HepG2 (cell line): ENCODE data around the gene TPBGL. TPM values are rescaled to one million over a fixed set of nuclear protein-coding genes. Genes with fewer than 3 reads are reported as not detected.

Experiments used
- CHD2 ChIP-seq: IDR thresholded peaks from 2 replicates; pipeline ENCODE4 v1.6.1; 2011; ENCODE audit warnings: low read depth, low read length, improper control_type of control experiment
- GTF3A ChIP-seq: sonication (generic); formaldehyde crosslinking; conservative IDR thresholded peaks from 2 replicates; pipeline ENCODE4 v1.4.0; 2020; ENCODE audit warnings: mild to moderate bottlenecking, missing genetic modification reagents
- HDAC6 ChIP-seq: fragments of 200-600 bp; sonication (generic); IDR thresholded peaks from 2 replicates; pipeline ENCODE4 v1.7.0; 2017; ENCODE audit warnings: mild to moderate bottlenecking, antibody characterized with exemption, low read length, low read depth
- HOXA7 ChIP-seq: sonication (generic); formaldehyde crosslinking; IDR thresholded peaks from 2 replicates; pipeline ENCODE4 v1.8.1; 2022; ENCODE audit warnings: mild to moderate bottlenecking, missing genetic modification reagents, moderate library complexity
- KDM3A ChIP-seq: IDR thresholded peaks from 2 replicates; pipeline ENCODE4 v1.6.1; 2018; ENCODE audit warnings: low read depth, missing compliant biosample characterization
- MIER2 ChIP-seq: IDR thresholded peaks from 2 replicates; pipeline ENCODE4 v1.6.1; 2016; ENCODE audit warnings: missing biosample characterization, missing genetic modification reagents
- NFYB ChIP-seq: sonication (generic); formaldehyde crosslinking; IDR thresholded peaks from 2 replicates; pipeline ENCODE4 v1.4.0; 2020; ENCODE audit warnings: missing genetic modification reagents
- NR2F6 ChIP-seq, 2 experiments: IDR thresholded peaks; 2 replicates each; pipeline ENCODE4 v1.6.1; 2016; ENCODE audit warnings: antibody characterized with exemption in 1 of 2, mild to moderate bottlenecking in 1 of 2
- POLR2AphosphoS2 ChIP-seq: IDR thresholded peaks from 2 replicates; pipeline ENCODE4 v1.6.1; 2011; ENCODE audit warnings: low read depth, low read length, improper control_type of control experiment
- PRDM4 ChIP-seq: sonication (generic); formaldehyde crosslinking; IDR thresholded peaks from 2 replicates; pipeline ENCODE4 v1.9.0; 2021; ENCODE audit warnings: missing genetic modification reagents, borderline replicate concordance
- PTBP1 ChIP-seq: fragments of 200-400 bp; formaldehyde crosslinking; IDR thresholded peaks from 2 replicates; pipeline ENCODE4 v1.6.1; 2018; ENCODE audit warnings: low read length, low read depth; ENCODE audit not compliant: poor library complexity, severe bottlenecking
- ZKSCAN5 ChIP-seq: sonication (generic); formaldehyde crosslinking; IDR thresholded peaks from 2 replicates; pipeline ENCODE4 v1.5.1; 2020; ENCODE audit warnings: mild to moderate bottlenecking, missing genetic modification reagents
- ZNF232 ChIP-seq: sonication (generic); formaldehyde crosslinking; IDR thresholded peaks from 2 replicates; pipeline ENCODE4 v1.4.0; 2020; ENCODE audit warnings: missing genetic modification reagents, borderline replicate concordance
- ZNF253 ChIP-seq: sonication (generic); formaldehyde crosslinking; IDR thresholded peaks from 2 replicates; pipeline ENCODE4 v1.8.0; 2022; ENCODE audit warnings: mild to moderate bottlenecking, missing genetic modification reagents, borderline replicate concordance
- ZNF33A ChIP-seq: sonication (generic); formaldehyde crosslinking; IDR thresholded peaks from 2 replicates; pipeline ENCODE4 v1.5.1; 2020; ENCODE audit warnings: missing genetic modification reagents, mild to moderate bottlenecking, moderate library complexity, borderline replicate concordance
- ZNF33B ChIP-seq: sonication (generic); formaldehyde crosslinking; IDR thresholded peaks from 2 replicates; pipeline ENCODE4 v1.5.1; 2020; ENCODE audit warnings: mild to moderate bottlenecking, missing genetic modification reagents
- ZNF558 ChIP-seq: sonication (generic); formaldehyde crosslinking; IDR thresholded peaks from 2 replicates; pipeline ENCODE4 v1.9.0; 2022; ENCODE audit warnings: mild to moderate bottlenecking, missing genetic modification reagents, borderline replicate concordance
- ZNF597 ChIP-seq: sonication (generic); formaldehyde crosslinking; IDR thresholded peaks from 2 replicates; pipeline ENCODE4 v1.5.0; 2020; ENCODE audit warnings: missing genetic modification reagents
- ZNF615 ChIP-seq: sonication (generic); formaldehyde crosslinking; IDR thresholded peaks from 2 replicates; pipeline ENCODE4 v1.5.0; 2020; ENCODE audit warnings: mild to moderate bottlenecking, missing genetic modification reagents, borderline replicate concordance
- ZNF639 ChIP-seq: conservative IDR thresholded peaks from 2 replicates; pipeline ENCODE4 v1.6.1; 2018; ENCODE audit warnings: missing genetic modification reagents
- ZNF788 ChIP-seq: sonication (generic); formaldehyde crosslinking; IDR thresholded peaks from 2 replicates; pipeline ENCODE4 v1.5.0; 2020; ENCODE audit warnings: mild to moderate bottlenecking, missing genetic modification reagents, borderline replicate concordance
- polyA plus RNA-seq, 8 experiments: library from polyadenylated mRNA; depleted of rRNA in 3 of 8; stranded (reverse) in 7 of 8; unstranded in 1 of 8; fragments of >200 nt; fragmentation: Illumina TruSeq in 4 of 8; extraction: Trizol in 4 of 8; gene quantifications; 2 replicates each; pipeline versions ENCODE4 v1.2.1 to v1.2.3, GENCODE V29; 2011 to 2016; ENCODE audit warnings: low read depth in 4 of 8, missing spikeins in 1 of 8, mixed read lengths in 1 of 8; ENCODE audit not compliant: insufficient read depth in 1 of 8
- total RNA-seq, 5 experiments: library from RNA; depleted of rRNA; stranded (reverse); fragments of >200 nt; fragmentation: Illumina TruSeq; extraction: Trizol; gene quantifications; 2 replicates each; pipeline ENCODE4 v1.2.3, GENCODE V29; 2016; ENCODE audit warnings: low read depth in 1 of 5
- TF ChIP-seq, protein P1 (sequence below): sonication (generic); formaldehyde crosslinking; IDR thresholded peaks from 2 replicates; pipeline ENCODE4; 2020; ENCODE audit warnings: missing genetic modification reagents, mild to moderate bottlenecking, borderline replicate concordance

TPBGL gene
- total and polyA plus RNA-seq, 2 of the 13 experiments (the other 11 are each of a cell fraction or from before 2014, with no cell fraction given), result not detected

DNA sequence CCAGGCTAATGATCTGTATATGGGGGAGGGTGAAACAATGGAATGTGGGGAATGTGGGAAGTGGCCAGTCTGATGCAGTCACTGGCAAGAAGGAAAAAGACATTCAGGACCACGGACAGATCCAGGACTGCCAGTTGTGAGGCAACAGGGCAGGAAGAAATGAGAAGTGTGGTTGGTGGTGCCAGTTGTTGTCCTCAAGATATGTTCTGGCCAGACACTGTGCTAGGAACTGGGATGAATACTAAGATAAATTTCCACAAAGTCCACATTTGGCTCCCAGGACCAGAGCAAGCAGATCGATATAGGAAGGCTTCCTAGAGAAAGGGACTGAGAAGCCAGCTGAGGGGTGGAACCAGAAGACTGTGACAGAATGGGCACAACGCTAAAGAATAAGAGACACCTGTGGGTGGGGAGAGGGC is 6.8 kb upstream of the TPBGL start (continued):
- TF ChIP-seq ZNF639 (CRISPR knock-in tag) (0 out of 2 replicates have a peak, but pooled peaks have one; percentile 33), ZKSCAN5 (CRISPR knock-in tag) (no peak), ZNF33A (CRISPR knock-in tag) (no peak), CHD2 (no peak), HOXA7 (CRISPR knock-in tag) (no peak), HDAC6 (no peak), GTF3A (CRISPR knock-in tag) (no peak), NR2F6 (IDR thresholded peaks at IDR 0.05) (no peak), NR2F6 (CRISPR knock-in tag; IDR thresholded peaks at IDR 0.05) (peak; percentile 25; the same call in 1 of the 2 replicates), ZNF788 (CRISPR knock-in tag) (no peak), PTBP1 (no peak), ZNF232 (CRISPR knock-in tag) (peak; percentile 88), ZNF33B (no peak), NFYB (CRISPR knock-in tag) (no peak), ZNF615 (CRISPR knock-in tag) (no peak), KDM3A (no peak), MIER2 (peak; percentile 99), POLR2AphosphoS2 (no peak), ZNF558 (CRISPR knock-in tag) (peak; percentile 84; the same call in 1 of the 2 replicates), ZNF597 (CRISPR knock-in tag) (no peak), PRDM4 (CRISPR knock-in tag) (no peak), ZNF253 (CRISPR knock-in tag) (no peak)
- TF ChIP-seq, protein P1, sequence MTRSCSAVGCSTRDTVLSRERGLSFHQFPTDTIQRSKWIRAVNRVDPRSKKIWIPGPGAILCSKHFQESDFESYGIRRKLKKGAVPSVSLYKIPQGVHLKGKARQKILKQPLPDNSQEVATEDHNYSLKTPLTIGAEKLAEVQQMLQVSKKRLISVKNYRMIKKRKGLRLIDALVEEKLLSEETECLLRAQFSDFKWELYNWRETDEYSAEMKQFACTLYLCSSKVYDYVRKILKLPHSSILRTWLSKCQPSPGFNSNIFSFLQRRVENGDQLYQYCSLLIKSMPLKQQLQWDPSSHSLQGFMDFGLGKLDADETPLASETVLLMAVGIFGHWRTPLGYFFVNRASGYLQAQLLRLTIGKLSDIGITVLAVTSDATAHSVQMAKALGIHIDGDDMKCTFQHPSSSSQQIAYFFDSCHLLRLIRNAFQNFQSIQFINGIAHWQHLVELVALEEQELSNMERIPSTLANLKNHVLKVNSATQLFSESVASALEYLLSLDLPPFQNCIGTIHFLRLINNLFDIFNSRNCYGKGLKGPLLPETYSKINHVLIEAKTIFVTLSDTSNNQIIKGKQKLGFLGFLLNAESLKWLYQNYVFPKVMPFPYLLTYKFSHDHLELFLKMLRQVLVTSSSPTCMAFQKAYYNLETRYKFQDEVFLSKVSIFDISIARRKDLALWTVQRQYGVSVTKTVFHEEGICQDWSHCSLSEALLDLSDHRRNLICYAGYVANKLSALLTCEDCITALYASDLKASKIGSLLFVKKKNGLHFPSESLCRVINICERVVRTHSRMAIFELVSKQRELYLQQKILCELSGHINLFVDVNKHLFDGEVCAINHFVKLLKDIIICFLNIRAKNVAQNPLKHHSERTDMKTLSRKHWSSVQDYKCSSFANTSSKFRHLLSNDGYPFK (CRISPR knock-in tag), result no peak
